Keratinocyte (primary cell): ENCODE results near the gene NOTCH1. TPM values are rescaled to one million over a fixed set of nuclear protein-coding genes. Genes with fewer than 3 reads are reported as not detected.

Experiments used
- DNase-seq: peaks from one replicate; pipeline ENCODE4 v3.0.0-alpha.2; 2011; ENCODE audit warnings: low read depth, missing footprints, low spot score
- FAIRE-seq: peaks from 2 replicates; lab custom pipeline; 2011; peaks lifted over from hg19 to GRCh38; lab: Jason Lieb, UNC
- H2AFZ ChIP-seq: 2 replicates; pipeline ENCODE4 v1.6.0; 2012; ENCODE audit warnings: low read length, control low read depth, inconsistent platforms; ENCODE audit not compliant: control insufficient read depth
- H3K27ac ChIP-seq: 2 replicates; pipeline ENCODE4 v1.5.1; 2011; ENCODE audit warnings: low read length; ENCODE audit not compliant: control insufficient read depth, insufficient read depth
- H3K27me3 ChIP-seq: 3 replicates; pipeline ENCODE4 v1.6.0; 2011; ENCODE audit warnings: low read length; ENCODE audit not compliant: control insufficient read depth, insufficient read depth; ENCODE audit errors: extremely low read depth
- H3K36me3 ChIP-seq, 2 experiments: 2 replicates in 1 of 2; 3 replicates in 1 of 2; pipeline ENCODE4 v1.5.1; 2011; ENCODE audit warnings: low read length in 2 of 2, mild to moderate bottlenecking in 1 of 2; ENCODE audit not compliant: control insufficient read depth in 2 of 2, insufficient read depth in 2 of 2; ENCODE audit errors: extremely low read depth in 1 of 2
- H3K4me1 ChIP-seq: 3 replicates; pipeline ENCODE4 v1.5.1; 2011; ENCODE audit warnings: low read length; ENCODE audit not compliant: control insufficient read depth, insufficient read depth; ENCODE audit errors: extremely low read depth
- H3K4me2 ChIP-seq: 3 replicates; pipeline ENCODE4 v1.6.0; 2011; ENCODE audit warnings: low read depth, low read length; ENCODE audit not compliant: control insufficient read depth, insufficient read depth; ENCODE audit errors: extremely low read depth
- H3K4me3 ChIP-seq, 3 experiments: fragments of 200-600 bp in 1 of 3; sonication (generic) in 1 of 3; 2 replicates in 2 of 3; 3 replicates in 1 of 3; pipeline ENCODE4 v1.5.1; 2011 to 2016; ENCODE audit warnings: low read length in 3 of 3, mild to moderate bottlenecking in 3 of 3, control low read depth in 2 of 3, inconsistent platforms in 1 of 3, low read depth in 1 of 3, mixed read lengths in 1 of 3, mixed run types in 1 of 3, moderate library complexity in 1 of 3; ENCODE audit not compliant: control insufficient read depth in 2 of 3, insufficient read depth in 2 of 3; ENCODE audit errors: extremely low read depth in 1 of 3
- H3K79me2 ChIP-seq: 2 replicates; pipeline ENCODE4 v1.6.0; 2012; ENCODE audit warnings: low read length; ENCODE audit not compliant: control insufficient read depth, insufficient read depth
- H3K9ac ChIP-seq: 3 replicates; pipeline ENCODE4 v1.6.0; 2011; ENCODE audit warnings: low read length; ENCODE audit not compliant: control insufficient read depth, insufficient read depth; ENCODE audit errors: extremely low read depth
- H3K9me1 ChIP-seq: 3 replicates; pipeline ENCODE4 v1.6.0; 2011; ENCODE audit warnings: low read length; ENCODE audit not compliant: control insufficient read depth, insufficient read depth; ENCODE audit errors: extremely low read depth
- H3K9me3 ChIP-seq: 2 replicates; pipeline ENCODE4 v1.5.1; 2012; ENCODE audit warnings: low read depth, low read length; ENCODE audit not compliant: control insufficient read depth
- H4K20me1 ChIP-seq: 3 replicates; pipeline ENCODE4 v1.6.0; 2011; ENCODE audit warnings: low read length; ENCODE audit not compliant: control insufficient read depth, insufficient read depth; ENCODE audit errors: extremely low read depth
- EZH2 ChIP-seq: IDR thresholded peaks from one replicate; pipeline ENCODE4 v1.6.1; 2012; ENCODE audit warnings: inconsistent platforms, mild to moderate bottlenecking, low read length, moderate library complexity
- dilution Hi-C: fragments of 300-500 bp; cut with MboI; formaldehyde crosslinking; loops from one replicate; pipeline ENCODE4 v1.7.0; 2020; ENCODE audit warnings: low sequenced_read_pairs; ENCODE audit not compliant: extremely low pct_ligation_motif_present
- polyA plus RNA-seq, 5 experiments: library from polyadenylated mRNA; depleted of rRNA in 3 of 5; stranded (reverse) in 3 of 5; stranded (forward) in 1 of 5; unstranded in 1 of 5; fragments of >200 nt; gene quantifications; 1 replicate in 1 of 5; 2 replicates in 3 of 5; 3 replicates in 1 of 5; pipeline versions ENCODE4 v1.2.1 to v1.2.3, GENCODE V29; 2011 to 2012; ENCODE audit warnings: missing spikeins in 2 of 5, low read depth in 1 of 5, low replicate concordance in 1 of 5
- TF ChIP-seq, protein P1 (sequence below), 3 experiments: IDR thresholded peaks in 1 of 3; conservative IDR thresholded peaks in 1 of 3; optimal IDR thresholded peaks in 1 of 3; 2 replicates in 2 of 3; 3 replicates in 1 of 3; pipeline versions ENCODE3 to v1.5.1; 2011; ENCODE audit warnings: low read length in 3 of 3, mild to moderate bottlenecking in 3 of 3, moderate library complexity in 2 of 3, control low read depth in 1 of 3, inconsistent platforms in 1 of 3; ENCODE audit not compliant: insufficient read depth in 2 of 3; ENCODE audit errors: extremely low read depth in 1 of 3

NOTCH1 gene
- polyA plus RNA-seq, 1 donor (not counting 4 experiments of a cell fraction or from before 2014, with no cell fraction given): 6.1 TPM

DNA sequence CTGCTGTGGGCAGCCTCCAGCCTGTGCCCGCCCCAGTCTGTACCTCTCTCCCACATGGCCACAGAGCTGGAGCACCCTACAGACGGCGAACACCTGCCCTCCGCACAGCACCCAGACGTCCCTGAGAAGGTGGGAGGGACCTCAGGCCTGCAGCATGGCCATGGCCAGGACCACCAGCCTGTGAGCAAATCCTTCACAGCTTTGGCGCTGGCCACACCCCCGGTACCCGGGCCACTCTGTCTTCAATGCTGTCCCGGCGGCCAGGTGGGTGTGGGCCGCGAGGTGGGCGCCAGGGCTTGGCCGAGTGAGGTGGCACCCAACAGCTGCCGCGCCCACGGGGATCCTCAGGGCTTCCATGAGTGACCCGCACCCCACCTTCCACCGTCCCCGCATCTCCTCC lies 18.7 kb downstream of the NOTCH1 start:
- H3K36me3 ChIP-seq: peaks cover 16 to 28% of the 10 kb centered on the region in 2 experiments
- H3K4me1 ChIP-seq: peaks cover 1% of the 10 kb centered on the region
- H3K4me2 ChIP-seq: no peak overlapping the region
- TF ChIP-seq EZH2: no peak
- TF ChIP-seq, protein P1, sequence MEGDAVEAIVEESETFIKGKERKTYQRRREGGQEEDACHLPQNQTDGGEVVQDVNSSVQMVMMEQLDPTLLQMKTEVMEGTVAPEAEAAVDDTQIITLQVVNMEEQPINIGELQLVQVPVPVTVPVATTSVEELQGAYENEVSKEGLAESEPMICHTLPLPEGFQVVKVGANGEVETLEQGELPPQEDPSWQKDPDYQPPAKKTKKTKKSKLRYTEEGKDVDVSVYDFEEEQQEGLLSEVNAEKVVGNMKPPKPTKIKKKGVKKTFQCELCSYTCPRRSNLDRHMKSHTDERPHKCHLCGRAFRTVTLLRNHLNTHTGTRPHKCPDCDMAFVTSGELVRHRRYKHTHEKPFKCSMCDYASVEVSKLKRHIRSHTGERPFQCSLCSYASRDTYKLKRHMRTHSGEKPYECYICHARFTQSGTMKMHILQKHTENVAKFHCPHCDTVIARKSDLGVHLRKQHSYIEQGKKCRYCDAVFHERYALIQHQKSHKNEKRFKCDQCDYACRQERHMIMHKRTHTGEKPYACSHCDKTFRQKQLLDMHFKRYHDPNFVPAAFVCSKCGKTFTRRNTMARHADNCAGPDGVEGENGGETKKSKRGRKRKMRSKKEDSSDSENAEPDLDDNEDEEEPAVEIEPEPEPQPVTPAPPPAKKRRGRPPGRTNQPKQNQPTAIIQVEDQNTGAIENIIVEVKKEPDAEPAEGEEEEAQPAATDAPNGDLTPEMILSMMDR (optimal IDR thresholded peaks at IDR 0.05 in 1 of 3, IDR thresholded peaks at IDR 0.05 in 1 of 3, conservative IDR thresholded peaks at IDR 0.05 in 1 of 3; ENCODE audit: extremely low read depth in 1 of 3, insufficient read depth in 2 of 3, low read length in 3 of 3): no peak
- H3K27ac ChIP-seq: no peak overlapping the region
- no peak for DNase-seq
- H3K9me3 ChIP-seq: no peaks in the 10 kb centered on the region
- dilution Hi-C loops: no loop called here
- no peak overlapping the region for H3K4me3 ChIP-seq
- H3K79me2 ChIP-seq: peaks cover 98% of the 10 kb centered on the region
- no peak overlapping the region for H3K9ac ChIP-seq
- H4K20me1 ChIP-seq: peaks cover 43% of the 10 kb centered on the region
- no peaks in the 10 kb centered on the region for H3K9me1 ChIP-seq
- no peak for FAIRE-seq
- H3K27me3 ChIP-seq: no peaks in the 10 kb centered on the region
- H2AFZ ChIP-seq: no peak overlapping the region

DNA sequence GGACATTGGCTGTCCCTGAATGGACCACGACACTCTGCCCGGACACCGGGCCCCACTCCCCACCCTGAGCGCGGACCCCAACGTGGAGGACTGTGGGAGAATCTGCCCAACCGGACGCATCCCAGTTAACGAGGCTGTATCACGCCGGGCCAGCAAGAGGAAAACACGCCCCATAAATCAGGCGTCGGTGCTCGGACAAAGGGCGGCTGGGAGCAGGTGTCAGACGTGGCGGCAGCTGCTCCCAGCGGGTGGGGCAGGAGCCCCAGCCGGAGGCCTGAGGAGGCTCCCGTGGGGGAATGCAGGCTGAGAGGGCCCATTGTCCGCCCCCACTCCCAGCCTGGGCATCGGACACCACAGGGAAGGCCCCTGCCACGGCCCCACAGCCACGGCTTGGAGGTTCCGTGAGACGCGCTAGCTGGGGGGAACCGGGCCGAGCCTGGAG lies 19.2 kb downstream of the NOTCH1 start:
- Histone ChIP-seq H3K36me3 (peaks cover 18 to 29% of the 10 kb centered on the region in 2 experiments), H2AFZ (no peak overlapping the region), H3K9ac (no peak overlapping the region), H3K4me3 (no peak overlapping the region), H4K20me1 (peaks cover 38% of the 10 kb centered on the region), H3K27me3 (no peaks in the 10 kb centered on the region), H3K9me1 (no peaks in the 10 kb centered on the region), H3K4me2 (no peak overlapping the region), H3K27ac (no peak overlapping the region), H3K79me2 (peaks cover 95% of the 10 kb centered on the region), H3K9me3 (no peaks in the 10 kb centered on the region), H3K4me1 (no peaks in the 10 kb centered on the region)
- dilution Hi-C loops: no loop called here
- DNase-seq (no peak), FAIRE-seq (no peak)
- TF ChIP-seq, protein P1 (optimal IDR thresholded peaks at IDR 0.05 in 1 of 3, IDR thresholded peaks at IDR 0.05 in 1 of 3, conservative IDR thresholded peaks at IDR 0.05 in 1 of 3; ENCODE audit: extremely low read depth in 1 of 3, insufficient read depth in 2 of 3, low read length in 3 of 3): no peak
- no peak for TF ChIP-seq EZH2
